Cerebellar cortex (tissue), 1 donor: ENCODE measurements around the gene FRMD6.
A peak's percentile ranks its signal among the peaks of the same experiment; 100 is the strongest.
"Not testable (repeated sequence)": the region's sequence is repeated elsewhere in the genome, so short reads cannot be mapped to it uniquely, and the experiment has no call there.

Experiments used
- DNase-seq: peaks from one replicate; pipeline ENCODE4 v3.0.0-alpha.2; 2015; ENCODE audit warnings: low spot score

Gene FRMD6

GRCh38 chr14:51725061-51725460 is 73.4 kb downstream of the FRMD6 start:
- peak; percentile 40 for DNase-seq

GRCh38 chr14:51726166-51726899 is 74.6 kb downstream of the FRMD6 start:
- DNase-seq = no peak

GRCh38 chr14:51727526-51727925 is 75.8 kb downstream of the FRMD6 start:
- no peak for DNase-seq

- DNase-seq = no peak
Measured at GRCh38 chr14:51730098-51730497, 78.4 kb downstream of the FRMD6 start.

GRCh38 chr14:51730684-51731083 is 79.0 kb downstream of the FRMD6 start:
- no peak for DNase-seq

GRCh38 chr14:51732494-51733112 is 80.9 kb downstream of the FRMD6 start:
- DNase-seq = no peak

- DNase-seq = no peak
Measured at GRCh38 chr14:51733147-51733546, 81.4 kb downstream of the FRMD6 start.

- no peak for DNase-seq
Measured at GRCh38 chr14:51735851-51736250, 84.1 kb downstream of the FRMD6 start.

- no peak for DNase-seq
Measured at GRCh38 chr14:51738754-51739153, 87.0 kb downstream of the FRMD6 start.

GRCh38 chr14:51743588-51744000 is 91.9 kb downstream of the FRMD6 start:
- no peak for DNase-seq

- DNase-seq = no peak
Measured at GRCh38 chr14:51744372-51745130, 92.8 kb downstream of the FRMD6 start.

GRCh38 chr14:51746823-51747222 is 95.1 kb downstream of the FRMD6 start:
- DNase-seq = not testable (repeated sequence)

- no peak for DNase-seq
Measured at GRCh38 chr14:51750542-51750941, 98.8 kb downstream of the FRMD6 start.

- DNase-seq = not testable (repeated sequence)
Measured at GRCh38 chr14:51751611-51752345, 100.1 kb downstream of the FRMD6 start.

GRCh38 chr14:51757756-51758155 is 106.0 kb downstream of the FRMD6 start:
- not testable (repeated sequence) for DNase-seq

- no peak for DNase-seq
Measured at GRCh38 chr14:51759950-51760349, 108.2 kb downstream of the FRMD6 start.

GRCh38 chr14:51765726-51766125 is 114.0 kb downstream of the FRMD6 start:
- not testable (repeated sequence) for DNase-seq

GRCh38 chr14:51766586-51766985 is 114.9 kb downstream of the FRMD6 start:
- not testable (repeated sequence) for DNase-seq

- not testable (repeated sequence) for DNase-seq
Measured at GRCh38 chr14:51769261-51769660, 117.6 kb downstream of the FRMD6 start.

GRCh38 chr14:51774209-51774608 is 122.5 kb downstream of the FRMD6 start:
- no peak for DNase-seq

GRCh38 chr14:51776102-51776894 is 124.6 kb downstream of the FRMD6 start:
- peak; percentile 57 for DNase-seq
